ENCODE results near the gene COPS9. TPM values are rescaled to one million over a fixed set of nuclear protein-coding genes. Genes with fewer than 3 reads are reported as not detected.
A peak's percentile ranks its signal among the peaks of the same experiment; 100 is the strongest.

Gene COPS9
- total RNA-seq, 6 donors from 2014 or later: 97.2 to 141 (median 129) TPM

DNA sequence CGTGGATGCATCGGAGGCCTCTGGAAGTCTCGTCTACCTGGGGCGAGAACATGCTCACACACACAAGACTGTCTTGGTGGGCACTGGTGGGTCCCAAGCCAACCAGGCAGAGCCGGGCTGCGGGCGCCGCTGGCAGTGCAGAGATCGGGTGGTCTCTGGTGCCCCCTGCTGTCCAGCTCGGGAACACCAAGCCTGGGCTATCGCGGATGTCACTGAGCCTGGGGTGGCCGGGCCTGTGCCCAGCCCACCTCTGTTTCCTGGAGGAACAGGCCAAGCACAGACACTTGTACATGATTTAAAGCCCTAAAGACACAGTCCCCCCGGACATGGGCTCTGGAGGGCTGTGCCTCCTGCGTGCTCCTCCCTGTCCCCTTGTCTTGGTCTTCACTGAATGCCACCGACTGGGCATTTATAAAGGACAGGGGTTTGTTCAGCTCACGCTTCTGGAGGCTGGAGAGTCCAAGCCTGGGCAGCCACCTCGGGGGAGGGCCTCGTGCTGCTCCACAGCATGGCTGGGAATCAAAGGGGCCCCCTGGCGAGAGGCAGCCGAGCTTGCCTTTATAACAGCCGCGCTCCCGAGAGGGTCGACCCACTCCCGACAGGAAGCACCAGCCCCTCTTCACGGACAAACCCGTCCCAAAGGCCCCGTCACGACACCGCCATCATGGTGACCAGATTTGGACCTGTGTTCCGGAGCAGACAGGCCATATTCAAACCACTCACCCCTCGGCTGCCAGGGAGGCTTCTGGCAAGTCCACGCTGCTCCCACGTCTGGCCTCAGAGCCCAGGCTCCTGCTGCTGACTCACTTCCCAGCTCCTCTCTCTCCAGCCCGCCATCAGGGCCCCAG lies 7.9 kb upstream of the COPS9 start:
- Histone ChIP-seq H3K27ac (no peak overlapping the region), H3K27me3 (no peaks in the 10 kb centered on the region)
- 54 to 59% methylated on average over 24 to 30 of the region's 36 CpGs for WGBS, 2 donors

DNA sequence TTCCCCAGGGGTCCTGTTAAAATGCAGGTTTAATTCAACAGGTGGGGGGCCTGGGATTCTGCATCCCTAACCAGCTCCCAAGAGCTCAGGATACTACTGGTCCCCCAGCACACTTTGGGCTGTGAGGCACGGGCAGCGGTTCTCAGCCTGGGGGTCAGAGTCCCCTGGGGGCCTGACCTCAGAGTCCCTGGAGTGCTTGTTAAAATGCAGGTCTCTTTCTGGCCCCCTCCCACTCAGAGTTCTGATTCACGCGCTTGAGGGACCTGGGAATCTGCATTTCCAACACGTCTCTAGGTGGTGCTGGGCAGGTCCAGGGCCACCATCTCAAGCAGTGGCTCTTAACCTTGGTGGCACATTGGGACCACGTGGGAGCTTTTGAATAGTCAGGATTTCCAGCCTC lies 7.2 kb upstream of the COPS9 start:
- Histone ChIP-seq H3K4me3 (no peak overlapping the region), H3K4me1 (peaks cover 0 to 5% (median 2%) of the 10 kb centered on the region in 4 donors), H3K27ac (no peak overlapping the region), H3K27me3 (no peaks in the 10 kb centered on the region), H3K36me3 (no peaks in the 10 kb centered on the region), H3K9me3 (no peaks in the 10 kb centered on the region)
- no peak for ATAC-seq (ENCODE audit: low FRiP score in 2 of 2)
- 70 to 100% methylated on average over 1 to 6 of the region's 6 CpGs for WGBS, 2 donors
- no peak for TF ChIP-seq CTCF (IDR thresholded peaks at IDR 0.05)
- TF ChIP-seq EP300 (IDR thresholded peaks at IDR 0.05): no peak
- no peak for TF ChIP-seq POLR2AphosphoS5 (IDR thresholded peaks at IDR 0.05)
- TF ChIP-seq POLR2A (IDR thresholded peaks at IDR 0.05): no peak
- DNase-seq: no peak

More for the DNA sequence above, 7.9 kb upstream of the COPS9 start:
- peak; percentile 89 to 96 (median 94) for TF ChIP-seq CTCF (IDR thresholded peaks at IDR 0.05)
- TF ChIP-seq POLR2AphosphoS5 (IDR thresholded peaks at IDR 0.05): no peak
- H3K4me1 ChIP-seq: peaks cover 0 to 5% (median 2%) of the 10 kb centered on the region in 4 donors
- DNase-seq (peak; percentile 67 to 91), ATAC-seq (ENCODE audit: low FRiP score in 2 of 2) (peak; percentile 80 to 92)
- no peaks in the 10 kb centered on the region for H3K36me3 ChIP-seq
- H3K9me3 ChIP-seq: no peaks in the 10 kb centered on the region
- no peak overlapping the region for H3K4me3 ChIP-seq

DNA sequence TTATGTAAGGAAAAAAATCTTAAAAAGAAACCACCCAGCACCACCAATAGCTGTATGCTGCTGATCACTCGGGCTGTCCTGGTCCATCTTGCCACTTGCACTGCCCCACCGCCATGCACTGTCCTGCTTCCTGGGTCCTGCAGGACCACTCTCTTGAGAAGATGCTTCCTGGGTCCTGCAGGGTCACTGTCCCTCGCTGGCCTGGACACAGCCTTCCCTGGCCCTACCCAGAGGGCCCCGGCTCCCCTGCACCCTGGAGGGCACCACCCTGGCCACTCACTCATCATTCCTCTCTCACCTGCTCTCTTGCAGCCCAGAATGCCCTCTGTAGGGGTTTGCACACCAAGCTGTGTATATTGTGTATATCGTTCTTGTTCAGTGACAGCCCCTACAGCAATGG lies 6.8 kb upstream of the COPS9 start:
- no peak for TF ChIP-seq CTCF (IDR thresholded peaks at IDR 0.05)
- ATAC-seq (ENCODE audit: low FRiP score in 2 of 2): no peak
- Histone ChIP-seq H3K4me3 (no peak overlapping the region), H3K27me3 (no peaks in the 10 kb centered on the region), H3K36me3 (no peaks in the 10 kb centered on the region), H3K27ac (no peak overlapping the region), H3K4me1 (peaks cover 0 to 5% (median 2%) of the 10 kb centered on the region in 4 donors), H3K9me3 (no peaks in the 10 kb centered on the region)
- WGBS, 2 donors: 85 to 86% methylated on average over 5 of the region's 5 CpGs
- DNase-seq: no peak

- Histone ChIP-seq H3K36me3 (no peaks in the 10 kb centered on the region), H3K9me3 (no peaks in the 10 kb centered on the region), H3K4me1 (peaks cover 0 to 5% (median 2%) of the 10 kb centered on the region in 4 donors), H3K4me3 (no peak overlapping the region), H3K27me3 (no peaks in the 10 kb centered on the region), H3K27ac (no peak overlapping the region)
- no peak for TF ChIP-seq EP300 (IDR thresholded peaks at IDR 0.05)
- TF ChIP-seq POLR2AphosphoS5 (IDR thresholded peaks at IDR 0.05): no peak
- TF ChIP-seq CTCF (IDR thresholded peaks at IDR 0.05): no peak
- no peak for TF ChIP-seq POLR2A (IDR thresholded peaks at IDR 0.05)
- ATAC-seq (ENCODE audit: low FRiP score in 2 of 2) (no peak), DNase-seq (no peak)
- WGBS, 2 donors: 88 to 90% methylated on average over 16 of the region's 16 CpGs
Observed at GRCh38 chr2:240142256-240142775, 6.2 kb upstream of the COPS9 start.

DNA sequence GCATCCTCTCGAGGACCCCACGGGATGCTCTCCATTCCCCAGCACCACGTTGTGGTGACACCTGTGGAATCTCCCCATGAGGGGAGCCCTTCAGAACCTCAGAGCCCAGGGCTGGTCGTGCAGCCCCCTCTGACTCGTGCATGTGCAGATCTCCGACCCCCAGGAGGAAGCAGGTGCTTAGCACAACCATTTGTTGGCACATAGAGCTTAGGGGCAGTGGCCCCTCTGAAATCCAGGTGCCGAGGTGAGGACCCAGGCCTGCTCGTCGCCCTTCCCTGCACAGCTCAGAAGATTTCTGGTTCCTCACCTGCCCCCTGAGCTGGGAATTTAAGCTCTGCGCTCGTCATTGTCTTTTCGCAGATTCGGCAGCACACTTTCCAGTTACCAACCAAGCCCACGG lies 5.6 kb upstream of the COPS9 start:
- WGBS, 2 donors: 73 to 86% methylated on average over 11 to 14 of the region's 14 CpGs
- no peak overlapping the region for H3K27ac ChIP-seq
- no peak for DNase-seq

More for the DNA sequence above, 5.6 kb upstream of the COPS9 start:
- Histone ChIP-seq H3K9me3 (no peaks in the 10 kb centered on the region), H3K4me1 (peaks cover 3 to 10% (median 5%) of the 10 kb centered on the region in 4 donors), H3K27me3 (no peaks in the 10 kb centered on the region), H3K4me3 (no peak overlapping the region), H3K36me3 (no peaks in the 10 kb centered on the region)
- TF ChIP-seq POLR2AphosphoS5 (IDR thresholded peaks at IDR 0.05) (no peak), POLR2A (IDR thresholded peaks at IDR 0.05) (no peak), EP300 (IDR thresholded peaks at IDR 0.05) (no peak), CTCF (IDR thresholded peaks at IDR 0.05) (no peak)
- no peak for ATAC-seq (ENCODE audit: low FRiP score in 2 of 2)
